GM12878 (cell line): ENCODE results near the gene FADS1. TPM values are rescaled to one million over a fixed set of nuclear protein-coding genes. Genes with fewer than 3 reads are reported as not detected.

ENCODE experiments used
- ATAC-seq: fragments of 200-7000 bp; cut with Tn5 transposase; 3 replicates; pipeline ENCODE4 v1.9.1; 2020; ENCODE audit warnings: mild to moderate bottlenecking, moderate library complexity
- BruUV-seq: library from RNA; stranded (reverse); fragments of 400-500 nt; replicated peaks from 2 replicates; lab custom pipeline; 2021; lab: Mats Ljungman, UMichigan
- CTCF ChIA-PET: fragments of 300-600 bp; sonication (Branson Sonifier 250); formaldehyde crosslinking; extraction: SDS; loops from one replicate; lab custom pipeline; 2021; ENCODE audit warnings: inconsistent platforms; lab: Yijun Ruan, JAX
- POLR2A ChIA-PET: fragments of 350-600 bp; formaldehyde crosslinking; extraction: SDS; loops from one replicate; lab custom pipeline; 2021; ENCODE audit warnings: inconsistent platforms; lab: Charles Lee
- RAD21 ChIA-PET: fragments of 300-600 bp; sonication (Branson Sonifier 250); formaldehyde crosslinking; loops from one replicate; lab custom pipeline; 2023; ENCODE audit warnings: antibody characterized with exemption; ENCODE audit not compliant: unreplicated experiment; lab: Charles Lee
- SMC1A ChIA-PET: fragments of 300-600 bp; sonication (Branson Sonifier 250); formaldehyde crosslinking; loops from one replicate; lab custom pipeline; 2023; ENCODE audit not compliant: unreplicated experiment, uncharacterized antibody; lab: Charles Lee
- DNase-seq: peaks from one replicate; pipeline ENCODE4 v3.0.0-alpha.2; 2011; ENCODE audit warnings: low read depth, low spot score
- FAIRE-seq: peaks from 3 replicates; lab custom pipeline; 2011; peaks lifted over from hg19 to GRCh38; lab: Jason Lieb, UNC
- H2AFZ ChIP-seq: 2 replicates; pipeline ENCODE4 v1.6.0; 2011; ENCODE audit warnings: low read depth, low read length, control low read depth; ENCODE audit not compliant: control insufficient read depth
- H3K27ac ChIP-seq: 2 replicates; pipeline ENCODE4 v1.5.1; 2011; ENCODE audit warnings: control low read depth; ENCODE audit not compliant: control insufficient read depth, insufficient read depth
- H3K27me3 ChIP-seq, 2 experiments: replicated peaks in 1 of 2; 2 replicates each; pipeline versions ENCODE4 v1.6.0 to v1.6.1; 2011; ENCODE audit warnings: low read length in 1 of 2; ENCODE audit not compliant: control insufficient read depth in 2 of 2, insufficient read depth in 2 of 2
- H3K36me3 ChIP-seq, 2 experiments: 2 replicates each; pipeline ENCODE4 v1.5.1; 2011; ENCODE audit warnings: low read length in 1 of 2; ENCODE audit not compliant: control insufficient read depth in 2 of 2, insufficient read depth in 2 of 2
- H3K4me1 ChIP-seq: 2 replicates; pipeline ENCODE4 v1.6.1; 2011; ENCODE audit warnings: mild to moderate bottlenecking, low read length, moderate library complexity, mixed read lengths; ENCODE audit not compliant: control insufficient read depth, insufficient read depth
- H3K4me2 ChIP-seq: 2 replicates; pipeline ENCODE4 v1.6.0; 2011; ENCODE audit warnings: control low read depth; ENCODE audit not compliant: control insufficient read depth, insufficient read depth
- H3K4me3 ChIP-seq: fragments of 200-600 bp; sonication (generic); 2 replicates; pipeline ENCODE4 v1.5.1; 2016
- H3K79me2 ChIP-seq: 2 replicates; pipeline ENCODE4 v1.6.0; 2011; ENCODE audit warnings: low read length; ENCODE audit not compliant: control insufficient read depth, insufficient read depth
- H3K9ac ChIP-seq: 2 replicates; pipeline ENCODE4 v1.8.0; 2011; ENCODE audit warnings: low read length, control low read depth, mixed read lengths; ENCODE audit not compliant: control insufficient read depth, insufficient read depth
- H3K9me3 ChIP-seq: replicated peaks from 3 replicates; pipeline ENCODE4 v1.5.1; 2011; ENCODE audit warnings: mild to moderate bottlenecking, low read length; ENCODE audit not compliant: control insufficient read depth, insufficient read depth
- H4K20me1 ChIP-seq: 2 replicates; pipeline ENCODE4 v1.6.0; 2011; ENCODE audit not compliant: control insufficient read depth, insufficient read depth
- EP300 ChIP-seq, 2 experiments: fragments of 150-350 bp in 1 of 2; IDR thresholded peaks; 2 replicates each; pipeline ENCODE4 v1.6.1; 2011 to 2012; ENCODE audit warnings: low read depth in 2 of 2, low read length in 2 of 2, borderline replicate concordance in 1 of 2, improper control_type of control experiment in 1 of 2, inconsistent platforms in 1 of 2; ENCODE audit not compliant: control insufficient read depth in 1 of 2
- HDGF ChIP-seq: fragments of 450-650 bp; IDR thresholded peaks from 2 replicates; pipeline ENCODE4 v1.6.1; 2016; ENCODE audit warnings: antibody characterized with exemption
- IKZF2 ChIP-seq, 2 experiments: fragments of 450-650 bp; IDR thresholded peaks; 2 replicates each; pipeline ENCODE4 v1.6.1; 2017; ENCODE audit warnings: mild to moderate bottlenecking in 2 of 2, moderate library complexity in 2 of 2
- KAT2A ChIP-seq: conservative IDR thresholded peaks from 2 replicates; pipeline ENCODE4 v1.6.1; 2011; ENCODE audit warnings: low read depth, low read length; ENCODE audit not compliant: control insufficient read depth
- LARP7 ChIP-seq: fragments of 450-650 bp; IDR thresholded peaks from 2 replicates; pipeline ENCODE4 v1.6.1; 2017; ENCODE audit warnings: mild to moderate bottlenecking
- RELA ChIP-seq: fragments of 450-650 bp; IDR thresholded peaks from 2 replicates; pipeline ENCODE4 v1.8.0; 2014; ENCODE audit warnings: borderline replicate concordance; ENCODE audit not compliant: partially characterized antibody
- ZNF24 ChIP-seq: fragments of 450-650 bp; IDR thresholded peaks from 2 replicates; pipeline ENCODE4 v1.6.1; 2017; ENCODE audit warnings: antibody characterized with exemption, mild to moderate bottlenecking
- ZNF274 ChIP-seq: IDR thresholded peaks from one replicate; pipeline ENCODE4 v1.8.0; 2011; ENCODE audit not compliant: insufficient read length, insufficient read depth
- WGBS: methylation state at CpG from one replicate; pipeline ENCODE4 v1.1.6; 2016; ENCODE audit warnings: low lambda C conversion rate; ENCODE audit not compliant: insufficient replicate concordance, insufficient coverage; ENCODE audit errors: missing lambda C conversion rate; 5-methylcytosine and 5-hydroxymethylcytosine counted together
- in situ Hi-C: fragments of 300-500 bp; cut with MboI; formaldehyde crosslinking; loops from 9 replicates; pipeline ENCODE4 v1.14.3; 2018; ENCODE audit warnings: mixed read lengths
- intact Hi-C: fragments of 100-400 bp; cut with micrococcal nuclease; formaldehyde crosslinking; loops from one replicate; pipeline ENCODE4 v1.14.2; 2022; ENCODE audit not compliant: unreplicated experiment
- polyA plus RNA-seq, 11 experiments: library from polyadenylated mRNA; depleted of rRNA in 4 of 11; unstranded in 6 of 11; stranded (reverse) in 5 of 11; fragments of >200 nt; fragmentation: Nextera tagmentation in 4 of 11; fragmentation: Illumina TruSeq in 1 of 11; extraction: Ambion mirVana in 4 of 11; extraction: Trizol in 1 of 11; gene quantifications; 1 replicate in 1 of 11; 2 replicates in 10 of 11; pipeline versions ENCODE4 v1.2.1 to v1.2.3, GENCODE V29; 2011 to 2016; ENCODE audit warnings: inconsistent platforms in 2 of 11, missing spikeins in 2 of 11, low read depth in 1 of 11
- total RNA-seq, 4 experiments: library from RNA; depleted of rRNA in 3 of 4; stranded (reverse); fragments of >200 nt in 3 of 4; fragmentation: Illumina TruSeq in 1 of 4; extraction: Trizol in 1 of 4; gene quantifications; 2 replicates each; pipeline versions ENCODE4 v1.2.1 to v1.2.3, GENCODE V29; 2013 to 2021

FADS1 gene
- total and polyA plus RNA-seq, 10 of the 15 experiments (the other 5 are each of a cell fraction or from before 2014, with no cell fraction given) = 8.8 to 73.9 (median 39.0) TPM

DNA sequence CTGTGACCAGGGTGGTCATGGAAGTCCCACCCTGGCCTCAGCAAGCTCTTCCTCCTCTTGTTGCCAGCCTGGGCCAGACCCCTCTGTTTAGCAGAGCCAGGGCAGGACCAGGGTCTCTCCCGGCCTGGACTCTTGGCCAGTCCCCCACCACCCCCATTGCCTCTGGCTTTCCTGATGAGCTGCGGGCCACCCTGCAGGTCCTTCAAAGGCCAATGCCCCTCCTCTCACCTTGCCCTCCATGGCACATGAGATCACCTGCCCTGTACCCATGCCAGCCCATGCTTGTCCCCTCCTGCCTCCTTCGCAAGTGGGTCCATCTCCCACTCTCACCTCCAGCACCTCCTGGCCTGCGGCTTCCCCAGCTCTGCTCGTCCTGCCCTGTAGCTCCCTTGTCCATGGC, 21.7 kb upstream of the FADS1 start (continued):
- TF ChIP-seq ZNF274 (no peak), IKZF2 (IDR thresholded peaks at IDR 0.05) (no peak), RELA (no peak), ZNF24 (no peak), LARP7 (no peak), KAT2A (no peak)
- TF ChIP-seq, all 136 proteins: peak for 0

- Histone ChIP-seq H3K36me3 (peaks cover 28 to 33% of the 10 kb centered on the region in 2 experiments), H3K9me3 (no peaks in the 10 kb centered on the region), H4K20me1 (no peaks in the 10 kb centered on the region), H3K27me3 (no peaks in the 10 kb centered on the region), H3K4me3 (no peak overlapping the region), H3K4me2 (no peak overlapping the region), H2AFZ (no peak overlapping the region), H3K27ac (no peak overlapping the region), H3K4me1 (peaks cover 25% of the 10 kb centered on the region), H3K79me2 (peaks cover 46% of the 10 kb centered on the region), H3K9ac (no peak overlapping the region)
- BruUV-seq = no TSS peak
- CTCF ChIA-PET = interaction anchor here (1.5 to 2.7 kb wide), 2 partner anchors 40 to 271 kb away, joined by 3 to 12 read pairs; no protein-coding TSS in a partner anchor
- RAD21 ChIA-PET = interaction anchor here (1.6 kb wide), 1 partner anchor 22 kb away, joined by 3 read pairs; no protein-coding TSS in a partner anchor
- POLR2A ChIA-PET = interaction anchor here (1.0 to 4.8 kb wide), 3 partner anchors 21 to 44 kb away, joined by 3 to 76 read pairs (median 22); partner anchors contain the start of gene FADS1
- SMC1A ChIA-PET = interaction anchor here (2.4 kb wide), 1 partner anchor 40 kb away, joined by 15 read pairs; no protein-coding TSS in a partner anchor
- ATAC-seq (no peak), FAIRE-seq (no peak), DNase-seq (no peak)
- TF ChIP-seq EP300 (IDR thresholded peaks at IDR 0.05; ENCODE audit: borderline replicate concordance in 1 of 2, control insufficient read depth in 1 of 2, low read depth in 2 of 2, low read length in 2 of 2) (no peak), HDGF (no peak)
- intact Hi-C loops = no loop called here
- WGBS = 83% methylated on average over 15 of the region's 15 CpGs
- in situ Hi-C loops = no loop called here
Observed at GRCh38 chr11:61837411-61838005, 20.7 kb upstream of the FADS1 start.
